Fibroblast of mammary gland (primary cell): ENCODE measurements around the gene BCL11B.

Experiments used
- DNase-seq: peaks from one replicate; pipeline ENCODE4 v3.0.0-alpha.2; 2010; ENCODE audit warnings: low read depth
- H3K4me3 ChIP-seq: 2 replicates; pipeline ENCODE4 v1.5.1; 2011; ENCODE audit warnings: low read depth, mild to moderate bottlenecking, low read length, moderate library complexity; ENCODE audit not compliant: control insufficient read depth
- CTCF ChIP-seq: conservative IDR thresholded peaks from 2 replicates; pipeline ENCODE4 v1.5.1; 2011; ENCODE audit warnings: low read depth, low read length, inconsistent platforms; ENCODE audit not compliant: control insufficient read depth, insufficient read depth

Gene BCL11B

GRCh38 chr14:99177886-99178835 lies 93.8 kb downstream of the BCL11B start:
- H3K4me3 ChIP-seq, result no peak overlapping the region
- no peak for TF ChIP-seq CTCF
- no peak for DNase-seq

GRCh38 chr14:99177046-99177655 lies 94.8 kb downstream of the BCL11B start:
- H3K4me3 ChIP-seq, result no peak overlapping the region
- no peak for DNase-seq
- no peak for TF ChIP-seq CTCF

DNA sequence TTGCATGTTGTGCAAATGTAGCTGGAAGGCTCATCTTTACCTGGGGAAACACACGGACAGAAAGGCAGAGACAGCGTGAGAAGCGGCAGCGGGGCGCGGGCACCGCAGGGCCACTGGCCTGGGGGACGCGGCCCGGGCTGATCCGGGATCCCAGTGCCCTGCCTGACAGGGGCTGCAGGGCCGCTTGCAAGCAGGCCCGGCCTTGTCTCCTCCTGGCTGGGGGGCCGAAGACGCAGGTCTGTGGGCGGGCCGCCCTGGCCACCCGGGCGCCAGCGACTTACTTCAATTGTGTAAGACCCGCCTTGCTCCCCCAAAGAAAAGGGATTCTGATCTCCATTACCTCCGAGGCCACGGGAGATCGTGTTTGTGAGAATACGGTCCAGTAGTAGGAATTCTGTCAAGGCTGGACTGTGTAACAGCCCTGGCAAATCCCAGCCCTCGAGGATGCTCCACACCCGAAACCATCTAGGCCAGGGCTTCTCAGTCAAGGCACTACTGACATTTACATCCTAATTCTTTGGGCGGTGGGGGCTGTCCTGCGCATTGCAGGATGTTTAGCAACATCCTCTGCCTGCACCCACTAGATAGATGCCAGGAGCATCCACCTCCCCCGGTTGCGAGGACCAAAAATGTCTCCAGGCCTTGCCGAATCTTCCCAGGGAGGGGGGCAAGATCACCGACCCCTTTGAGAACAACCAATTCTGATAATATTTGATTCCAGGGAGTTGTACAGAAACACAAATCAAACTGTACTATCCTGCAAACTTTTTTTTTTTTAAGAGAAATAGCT lies 95.6 kb downstream of the BCL11B start:
- DNase-seq, result no peak
- no peak for TF ChIP-seq CTCF
- H3K4me3 ChIP-seq, result no peak overlapping the region

- DNase-seq, result no peak
- H3K4me3 ChIP-seq, result no peak overlapping the region
- TF ChIP-seq CTCF, result no peak
These were observed 96.5 kb downstream of the BCL11B start for GRCh38 chr14:99175331-99176155.

- TF ChIP-seq CTCF, result no peak
These were observed 97.2 kb downstream of the BCL11B start for GRCh38 chr14:99174770-99175319.

More at GRCh38 chr14:99174770-99175319, 97.2 kb downstream of the BCL11B start:
- DNase-seq, result no peak
- no peak overlapping the region for H3K4me3 ChIP-seq
